Germinal center (tissue), 1 donor: Measurements from ENCODE around the gene STK39.

Experiments
- DNase-seq: peaks from one replicate; pipeline ENCODE4 v3.0.0; 2012; ENCODE audit warnings: mixed read lengths, low spot score

Gene STK39

DNA sequence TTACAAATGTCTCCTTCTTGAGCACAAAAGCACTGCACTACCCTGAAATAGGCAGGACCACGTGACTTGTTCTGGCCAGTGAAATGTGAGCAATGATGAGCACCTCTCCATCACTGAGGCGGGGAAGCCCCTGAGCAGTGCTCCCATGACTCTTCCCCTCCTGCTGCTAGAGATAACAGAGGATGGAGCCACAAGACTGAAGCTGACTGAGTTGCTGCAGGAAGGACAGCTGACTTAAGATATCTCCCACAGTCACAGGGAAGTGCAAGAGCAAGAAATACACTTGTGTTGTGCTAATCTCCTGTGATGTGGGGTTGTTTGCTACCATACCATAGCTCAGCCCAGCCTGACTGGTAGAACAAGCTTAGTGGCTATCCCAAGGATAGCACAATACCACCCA is 38.7 kb downstream of the STK39 start:
- no peak for DNase-seq

DNA sequence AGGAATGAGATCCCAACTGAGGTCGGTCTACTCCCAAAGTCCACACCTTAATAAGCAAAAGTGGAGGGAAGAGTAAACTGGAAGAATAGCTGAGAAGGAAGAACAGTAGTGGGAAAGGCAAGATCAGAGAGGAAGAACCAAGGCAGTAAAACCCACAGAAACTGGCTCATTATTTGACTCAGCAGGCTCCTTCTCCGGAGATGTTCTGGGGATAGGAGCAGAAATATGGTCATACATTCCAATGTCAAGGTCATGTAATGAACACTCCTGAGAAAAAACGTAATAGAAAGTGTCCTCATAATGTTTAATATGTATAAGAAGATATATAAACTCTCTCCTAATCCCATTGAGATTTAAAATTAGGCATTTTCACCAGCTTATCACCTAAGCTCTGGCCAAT is 39.5 kb downstream of the STK39 start:
- no peak for DNase-seq

DNA sequence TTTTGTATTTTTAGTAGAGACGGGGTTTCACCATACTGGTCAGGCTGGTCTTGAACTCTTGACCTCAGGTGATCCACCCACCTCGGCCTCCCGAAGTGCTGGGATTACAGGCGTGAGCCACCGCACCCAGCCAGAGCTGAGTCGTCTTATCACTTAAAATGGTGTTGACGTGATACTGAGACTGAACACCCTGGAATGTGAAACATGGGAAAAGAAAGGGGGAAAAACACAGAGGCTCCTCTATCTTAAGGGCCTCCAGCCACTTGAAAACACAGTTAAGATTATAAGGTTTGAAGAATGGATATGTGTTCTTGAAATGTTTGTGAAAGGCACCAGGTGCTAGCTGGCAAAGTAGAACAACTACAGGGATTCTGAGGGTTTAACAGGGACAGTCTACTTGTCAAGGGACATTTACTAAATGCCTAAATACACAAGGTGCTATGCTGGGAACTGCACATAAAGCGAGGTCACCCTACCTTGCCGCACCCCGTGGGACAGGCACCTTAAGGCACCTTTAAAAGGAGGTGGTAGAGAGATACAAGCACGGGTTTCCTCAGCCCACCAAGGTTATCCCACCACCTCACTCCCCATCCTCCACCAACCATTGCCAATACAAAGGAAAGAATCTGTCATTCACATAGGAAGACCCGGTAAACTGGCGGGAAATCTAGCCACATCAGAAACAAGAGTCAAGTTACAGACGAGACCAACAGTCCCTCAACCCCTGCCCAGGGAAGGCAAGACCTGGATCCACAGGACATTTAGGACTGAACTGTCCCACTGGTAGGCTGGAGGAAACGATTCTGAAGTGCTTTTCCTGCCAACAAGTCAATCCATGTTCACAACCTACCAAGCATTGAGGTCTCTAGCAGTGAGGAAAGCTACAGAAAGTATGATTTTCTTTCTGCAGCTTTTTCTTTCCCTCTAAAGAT is 43.4 kb downstream of the STK39 start:
- DNase-seq = no peak

DNA sequence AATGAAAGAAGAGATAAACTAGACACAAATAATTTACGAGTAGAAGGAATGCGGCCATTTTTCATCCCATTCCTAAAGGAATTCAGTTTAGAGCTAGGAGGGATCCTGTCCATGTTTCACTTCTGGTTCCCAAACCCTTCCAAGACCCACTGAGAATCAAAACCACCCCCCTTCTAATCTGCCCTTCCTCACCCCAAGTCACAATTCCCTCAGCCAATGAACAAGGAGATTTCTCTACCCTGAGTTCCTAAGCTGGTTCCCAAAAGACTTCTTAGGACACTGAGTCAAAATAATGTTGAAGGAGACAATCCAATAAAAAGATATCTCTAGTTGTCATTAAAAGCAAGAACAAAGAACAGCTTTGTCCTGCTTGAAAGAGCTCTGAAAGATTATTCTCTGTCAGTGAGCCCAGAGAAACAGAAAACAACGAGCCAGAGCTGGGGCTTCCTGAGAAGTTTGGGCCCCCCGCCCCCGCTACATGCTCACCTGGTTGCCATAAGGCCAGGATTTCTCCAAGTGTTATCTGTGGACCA is 45.7 kb downstream of the STK39 start:
- no peak for DNase-seq

DNA sequence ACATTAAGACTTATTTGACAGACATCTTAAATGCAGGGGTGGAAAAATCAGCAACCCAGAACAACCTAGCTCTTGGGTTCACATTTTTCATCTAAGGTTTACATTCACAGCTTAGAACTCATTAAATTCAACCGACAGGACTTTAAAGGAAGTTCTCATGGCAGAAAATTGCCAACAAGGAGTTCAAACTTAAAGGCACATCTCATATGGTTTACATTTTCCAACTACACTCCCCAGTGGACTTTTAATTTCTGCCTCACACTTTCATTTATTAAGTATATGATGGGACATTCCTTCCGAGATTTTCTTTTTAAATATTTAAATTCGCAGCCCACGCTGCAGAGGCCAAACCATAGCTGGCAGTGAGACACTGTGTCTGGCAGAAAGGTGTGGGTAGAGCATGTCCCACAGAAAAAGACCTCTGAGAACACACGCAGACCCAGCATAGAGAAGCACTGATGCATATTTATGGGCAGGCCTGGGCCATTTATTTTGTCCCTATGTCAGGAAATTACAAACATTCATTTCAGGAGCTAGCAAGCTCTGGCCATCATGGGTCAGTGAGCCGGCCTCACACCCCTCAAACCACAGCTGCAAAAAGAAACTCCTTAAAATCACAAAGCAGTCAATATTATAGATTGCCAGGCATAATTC is 46.3 kb downstream of the STK39 start:
- no peak for DNase-seq

DNA sequence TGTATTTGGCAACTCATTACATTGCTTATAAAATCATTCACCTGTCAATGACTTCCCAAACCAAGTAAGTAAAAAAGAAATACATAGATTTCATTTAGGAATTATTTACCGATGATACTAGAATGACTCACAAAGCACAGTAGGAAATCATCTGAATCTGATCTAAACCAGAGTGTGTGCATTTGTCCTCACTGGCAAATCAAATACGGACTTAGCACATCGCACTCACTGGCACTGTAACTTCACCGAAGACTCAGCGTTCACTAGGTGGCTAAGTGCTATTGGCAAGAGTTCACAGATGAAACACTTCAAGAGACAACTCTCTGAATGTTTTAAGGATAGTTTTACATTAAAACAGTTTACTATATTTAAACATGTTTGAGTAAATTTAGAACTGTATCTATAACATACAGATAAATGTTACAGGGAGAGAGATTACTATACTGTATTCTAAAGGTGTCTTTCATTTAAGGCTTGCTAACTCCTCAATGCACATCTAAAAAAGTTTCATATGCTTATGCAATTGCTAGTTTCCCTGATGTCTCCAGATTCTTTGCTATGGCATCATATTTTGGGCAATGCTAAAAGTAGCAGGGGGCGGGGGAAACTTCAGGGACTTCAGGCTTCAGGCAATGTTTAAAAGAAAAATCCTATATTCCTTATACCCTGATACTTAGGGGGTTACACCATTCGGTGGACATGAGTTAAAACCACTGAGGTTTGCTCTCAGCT is 48.8 kb downstream of the STK39 start:
- DNase-seq = no peak

DNA sequence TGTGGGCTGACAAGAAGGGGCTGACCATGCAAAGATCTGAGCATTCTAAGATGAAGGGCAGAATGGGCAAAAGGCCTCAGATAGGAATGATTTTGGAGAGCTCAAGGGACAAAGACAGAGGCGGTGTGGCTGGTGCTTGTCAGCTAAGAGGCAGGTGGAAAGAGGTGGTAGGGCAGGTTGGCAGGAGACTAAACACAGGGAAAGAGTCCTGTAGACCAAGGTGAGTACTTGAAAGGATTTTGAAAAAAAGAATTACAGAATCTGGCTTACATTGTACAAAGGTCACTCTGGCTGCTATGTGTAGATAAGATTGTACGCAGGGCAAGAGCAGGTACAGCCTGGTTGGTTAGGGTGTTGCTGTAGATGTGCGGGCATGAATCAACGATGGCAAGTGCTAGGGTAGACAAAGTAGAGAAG is 50.6 kb downstream of the STK39 start:
- DNase-seq = no peak

DNA sequence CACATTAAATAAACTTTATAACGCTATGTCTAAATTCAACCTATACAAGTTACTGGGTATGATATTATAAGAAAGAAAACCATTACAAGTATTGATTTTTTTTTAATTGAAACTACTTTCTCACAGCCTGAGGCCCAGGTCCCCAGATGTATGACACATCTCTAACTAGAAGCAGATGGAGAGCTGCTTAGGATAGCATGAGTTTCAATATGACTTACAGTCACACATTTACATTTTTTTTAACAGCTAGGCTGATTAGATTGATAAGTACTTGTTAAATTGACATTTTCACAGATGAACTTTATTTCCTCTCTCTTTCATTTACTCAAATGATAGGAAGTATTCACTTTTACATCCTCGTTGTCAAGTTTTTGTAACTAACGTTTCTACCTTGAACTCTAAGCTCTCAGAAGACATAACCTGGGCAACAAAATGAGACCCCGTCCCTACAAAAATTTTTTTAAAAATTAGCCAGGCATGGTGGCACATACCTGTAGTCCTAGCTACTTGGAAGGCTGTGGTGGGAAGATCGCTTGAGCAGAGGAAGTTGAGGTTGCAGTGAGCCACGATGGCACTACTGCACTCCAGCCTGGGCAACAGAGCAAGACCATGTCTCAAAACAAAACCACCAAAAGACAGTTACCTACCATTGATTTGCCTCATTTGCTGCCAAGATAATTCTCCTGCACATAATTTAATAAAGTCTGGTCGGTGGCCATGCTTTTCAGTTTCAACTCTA is 52.4 kb downstream of the STK39 start:
- peak; percentile 52 for DNase-seq

DNA sequence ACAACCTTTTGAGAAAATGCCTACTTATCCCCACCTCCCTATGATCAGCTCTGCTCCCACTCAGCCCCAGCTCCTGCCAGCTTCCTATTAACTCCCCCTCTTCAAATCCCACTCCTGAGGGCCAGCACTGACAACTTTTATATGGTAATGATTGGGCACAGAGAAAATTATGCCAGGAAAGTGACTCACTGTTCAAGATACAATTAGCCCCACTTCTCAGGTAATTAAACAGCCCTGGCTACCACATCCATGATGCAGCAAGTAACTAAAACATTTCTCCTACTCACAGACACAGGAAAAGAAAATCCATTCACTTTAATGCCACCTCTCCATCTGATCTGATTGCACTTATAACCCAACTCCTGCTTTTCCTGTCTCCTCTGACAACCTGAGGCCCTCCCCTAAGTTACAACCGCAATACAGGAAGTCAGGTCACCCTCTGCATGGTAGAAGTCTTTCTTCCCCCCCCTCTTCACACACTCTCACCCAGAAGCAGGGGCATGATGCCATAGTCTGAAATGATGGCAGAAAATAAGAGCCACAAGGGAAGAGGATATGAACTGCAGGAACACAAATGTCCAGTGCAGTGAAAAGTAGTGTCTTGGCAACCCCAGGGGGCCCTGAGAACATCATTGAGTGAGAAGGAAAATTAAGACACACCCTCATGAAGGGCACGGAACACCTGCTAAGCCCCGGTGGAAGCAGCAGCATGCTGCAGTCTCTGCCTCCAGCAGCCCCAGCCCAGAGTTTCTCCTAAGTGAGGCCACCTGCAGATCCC is 54.4 kb downstream of the STK39 start:
- peak; percentile 55 for DNase-seq

DNA sequence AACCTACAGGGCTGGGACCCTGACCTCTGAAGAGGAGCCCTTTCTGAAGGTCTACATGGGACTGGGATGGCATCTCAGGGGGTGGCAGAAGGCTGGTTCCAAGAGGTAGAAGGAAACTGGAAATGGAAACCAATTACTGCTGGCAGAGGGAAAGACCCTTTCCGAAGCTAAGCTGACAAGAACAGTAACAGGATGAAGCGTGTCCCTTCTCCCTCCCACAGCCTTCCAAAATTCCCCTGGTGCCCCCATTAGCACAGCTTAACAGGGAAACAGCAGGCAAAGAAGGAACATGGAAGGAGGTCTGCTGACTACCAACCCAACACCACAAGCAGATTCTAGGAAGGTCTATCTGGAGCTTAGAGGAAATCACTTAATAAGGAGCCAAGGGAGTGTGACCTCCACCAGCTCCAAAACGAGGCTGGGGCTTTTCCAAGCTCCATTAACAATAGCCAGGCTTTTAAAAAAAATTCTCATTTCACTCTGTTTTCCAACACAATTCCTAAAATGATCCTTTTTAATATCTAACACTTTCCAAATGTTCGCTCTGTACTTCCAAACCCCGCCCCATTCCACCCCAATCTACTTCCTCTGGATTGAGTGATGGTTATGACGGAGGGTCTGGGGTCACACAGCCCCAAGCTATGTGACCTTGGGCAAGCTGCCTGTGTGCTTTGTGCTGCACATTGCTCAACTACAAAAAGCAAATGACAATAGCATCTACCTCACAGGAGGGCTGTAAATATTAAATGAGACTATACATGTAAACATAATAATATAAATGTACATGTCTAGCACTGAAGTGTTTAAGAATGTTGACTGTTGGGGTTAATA is 55.2 kb downstream of the STK39 start:
- DNase-seq = no peak

DNA sequence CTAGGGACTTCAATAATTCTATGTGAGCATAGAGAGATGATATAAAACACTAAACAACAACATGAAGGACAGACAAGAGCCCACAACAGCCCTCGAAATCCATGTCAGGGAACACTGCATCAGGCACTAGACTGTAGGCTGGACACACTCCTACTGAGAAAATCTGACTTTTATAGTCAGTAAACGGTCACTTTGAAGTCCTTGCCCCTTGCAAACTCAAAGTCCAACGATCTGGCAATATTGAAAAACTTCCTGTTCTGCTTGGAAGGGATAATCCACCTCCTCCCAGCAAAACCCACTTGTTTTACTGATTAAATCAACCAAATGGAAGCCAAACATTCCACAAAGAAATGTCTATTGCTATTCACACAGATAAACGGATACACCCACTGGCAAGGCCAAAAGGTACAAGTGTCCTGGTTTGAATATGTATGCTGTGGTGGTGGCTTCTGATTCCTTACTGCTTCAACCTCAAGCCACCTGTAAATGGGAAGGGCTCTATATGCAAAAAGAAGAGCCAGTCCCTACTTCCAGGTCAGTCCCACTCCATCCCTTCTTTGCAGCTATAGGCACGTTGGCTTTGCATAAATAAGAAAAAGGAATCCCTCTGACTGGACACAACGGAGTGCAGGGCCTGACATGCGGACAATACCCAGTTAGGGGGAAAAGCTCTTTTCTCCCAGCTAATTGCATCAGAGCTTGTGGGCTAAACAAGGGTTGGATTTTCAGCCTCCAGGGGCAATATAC is 56.6 kb downstream of the STK39 start:
- DNase-seq = no peak

DNA sequence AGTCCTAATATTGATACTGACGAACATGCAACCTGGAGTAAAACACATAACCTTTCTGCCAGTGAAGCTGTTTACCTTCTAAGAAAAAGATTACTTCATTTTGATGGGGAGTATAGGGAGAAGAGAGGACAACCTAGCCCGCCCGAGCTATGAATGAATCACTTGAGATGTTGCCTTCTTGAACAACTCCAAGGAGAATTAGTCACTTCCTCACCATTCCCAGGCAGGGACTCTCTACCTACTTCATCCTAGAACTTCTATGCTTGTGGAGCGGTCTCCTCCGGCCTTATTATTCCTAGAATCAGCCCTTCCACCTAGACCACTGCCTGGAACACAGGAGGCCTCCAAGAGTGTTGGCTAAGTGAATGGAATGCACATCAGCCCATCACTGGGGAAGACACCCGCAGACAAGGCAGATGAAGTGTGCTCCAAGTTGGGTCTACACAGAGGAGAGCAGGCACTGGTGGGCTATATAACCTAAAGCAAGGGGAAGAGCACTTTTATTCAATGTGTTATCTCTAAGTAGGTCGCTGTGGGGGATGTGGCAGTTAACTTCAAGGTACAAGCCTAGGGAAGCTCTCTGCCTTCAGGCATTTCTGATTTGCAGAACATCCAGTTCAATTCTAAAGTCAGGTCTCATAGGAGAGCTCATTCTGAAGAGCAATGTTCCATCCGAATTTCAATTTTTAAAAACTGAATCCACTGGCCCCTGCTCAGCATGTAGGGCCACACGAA is 57.4 kb downstream of the STK39 start:
- no peak for DNase-seq

DNA sequence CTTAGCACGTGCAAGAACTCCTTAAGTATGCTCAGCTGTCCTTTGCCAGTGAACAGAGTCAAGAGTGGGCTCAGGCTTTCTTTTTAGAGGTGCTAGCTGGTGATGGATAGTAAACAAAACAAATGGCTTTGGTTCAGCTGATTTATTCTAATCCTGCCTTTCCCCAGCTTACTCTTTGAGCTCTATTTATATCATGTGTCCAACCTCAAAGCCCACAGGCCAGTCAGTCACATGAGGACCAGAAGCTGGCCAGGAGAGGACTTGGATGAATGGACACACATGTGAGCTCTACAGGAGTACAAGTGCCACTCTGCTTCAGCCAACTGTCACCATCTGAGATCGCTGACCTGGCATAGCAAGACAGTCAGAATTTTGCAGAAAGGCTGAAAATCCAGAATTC is 59.4 kb downstream of the STK39 start:
- DNase-seq = no peak

DNA sequence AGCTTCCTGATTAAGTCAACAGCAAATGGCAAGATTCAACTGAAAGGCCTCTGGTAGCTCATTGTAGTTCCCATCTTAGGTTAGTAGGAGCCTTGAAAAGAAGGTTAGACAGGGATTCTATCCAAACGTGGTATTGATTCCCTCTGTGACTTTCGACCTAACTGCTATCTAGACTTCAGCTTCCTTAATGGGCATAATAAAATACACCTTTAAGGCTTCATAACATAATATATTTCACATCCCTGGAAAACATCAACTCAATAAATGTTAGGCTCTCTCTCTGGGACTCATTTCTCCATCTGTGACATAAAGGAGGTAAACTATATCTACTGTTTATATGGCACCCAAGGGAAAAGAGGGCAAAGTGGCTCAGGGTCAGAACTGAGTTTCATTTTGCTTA is 60.9 kb downstream of the STK39 start:
- no peak for DNase-seq

DNA sequence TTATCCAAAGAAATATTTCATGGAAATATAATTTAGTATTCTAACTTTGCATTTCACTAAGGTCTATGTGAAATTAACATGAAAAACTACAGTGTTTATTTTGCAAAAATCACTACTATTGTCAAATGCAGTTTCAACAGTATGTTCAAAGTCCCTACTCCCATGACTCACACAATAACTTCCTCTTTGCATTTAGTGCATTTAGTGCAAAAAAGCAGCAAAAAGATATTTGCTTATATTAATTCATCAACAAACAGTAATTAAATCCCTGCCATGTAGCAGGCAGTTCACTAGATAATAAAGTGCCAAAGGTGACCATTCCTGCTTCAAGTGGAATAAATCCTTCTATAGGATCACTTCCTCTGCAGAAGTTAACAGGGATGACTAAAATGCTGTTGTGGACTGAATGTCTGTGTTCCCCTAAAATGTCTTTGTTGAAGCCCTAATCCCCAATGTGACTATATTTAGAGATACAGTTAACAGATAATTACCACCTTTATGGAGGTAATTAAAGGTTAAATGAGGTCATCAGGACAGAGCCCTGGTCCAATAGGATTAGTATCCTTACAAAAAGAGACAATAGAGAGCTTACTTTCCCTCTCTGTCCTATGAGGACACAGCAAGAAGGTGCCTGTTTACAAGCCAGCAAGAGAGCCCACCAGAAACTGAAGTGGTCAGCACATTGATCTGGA is 61.7 kb downstream of the STK39 start:
- no peak for DNase-seq

DNA sequence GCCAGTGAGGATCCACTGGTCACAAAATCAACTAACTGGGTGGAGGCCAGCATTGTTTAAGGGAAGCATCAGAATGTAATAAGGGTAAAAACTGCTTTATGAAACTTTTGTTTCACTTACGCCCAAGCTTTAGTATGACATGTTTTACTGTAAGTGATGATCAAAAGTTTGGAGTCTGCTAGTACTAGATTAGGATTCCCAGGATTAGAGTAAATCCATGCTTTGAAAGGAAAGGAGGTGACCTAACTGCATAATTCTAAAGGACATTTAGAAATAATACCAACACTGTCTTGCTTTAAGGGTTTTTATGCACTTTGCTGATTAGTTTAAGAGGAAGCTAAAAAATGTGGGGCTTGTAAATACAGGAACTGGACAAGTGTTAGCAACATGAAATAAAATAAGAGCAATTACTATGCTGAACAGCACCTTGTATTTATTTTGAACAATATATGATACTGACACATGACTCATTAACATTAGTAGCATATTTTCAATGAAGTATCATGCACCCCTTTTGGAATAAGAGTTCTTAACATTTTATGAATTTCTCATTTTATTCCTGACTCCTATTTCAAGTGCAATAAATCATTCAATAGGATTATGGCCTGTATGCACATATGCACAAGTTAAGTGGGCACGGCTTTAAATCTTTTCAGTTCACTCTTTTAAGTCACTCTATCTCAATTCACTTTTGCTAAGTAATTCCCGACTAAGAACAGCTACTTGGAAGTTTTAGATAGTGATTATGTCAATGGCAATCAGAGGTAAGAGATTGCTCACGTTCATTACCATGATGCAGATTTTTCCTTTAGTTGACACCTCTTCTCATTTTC is 62.5 kb downstream of the STK39 start:
- DNase-seq = no peak

DNA sequence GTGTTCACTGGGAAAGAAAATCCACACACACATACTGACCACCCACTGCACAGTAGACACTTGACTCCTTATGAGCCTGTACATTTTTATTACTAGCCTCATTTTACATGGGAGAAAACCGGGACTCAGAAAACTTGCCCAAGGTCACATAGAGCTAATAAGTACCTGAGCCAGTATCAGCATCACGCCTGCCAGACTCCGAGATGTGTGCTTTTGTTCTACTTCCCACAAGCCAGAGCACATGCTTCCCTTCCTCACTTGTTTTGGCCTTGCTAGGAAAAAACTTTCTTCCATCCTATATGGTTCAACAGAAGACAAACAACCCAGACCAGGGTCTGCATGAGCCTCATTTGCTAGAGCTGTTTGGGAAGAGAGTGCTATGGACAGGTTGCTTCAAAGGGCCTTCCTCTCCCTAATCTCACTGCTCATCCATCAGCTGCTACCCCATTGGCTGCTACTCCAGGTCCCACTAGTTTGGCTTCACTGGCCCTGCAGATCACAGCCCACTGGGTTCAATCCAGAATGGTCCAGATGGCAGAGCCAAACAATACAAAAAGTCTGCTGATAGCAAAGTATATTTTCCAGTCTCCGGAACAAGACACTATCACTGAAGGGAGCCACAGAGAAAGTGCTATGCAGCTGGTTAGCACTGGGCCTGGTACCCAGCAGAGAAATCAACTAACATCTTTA is 63.9 kb downstream of the STK39 start:
- DNase-seq = no peak
